HT-29 (cell line): Measurements from ENCODE around the gene LPIN3. TPM values are rescaled to one million over a fixed set of nuclear protein-coding genes. Genes with fewer than 3 reads are reported as not detected.
A peak's percentile ranks its signal among the peaks of the same experiment; 100 is the strongest.

Experiments used
- DNase-seq: peaks from one replicate; pipeline ENCODE4 v3.0.0-alpha.2; 2015; ENCODE audit warnings: low spot score
- total RNA-seq: library from RNA; depleted of rRNA; stranded (reverse); fragments of >200 nt; shearing (Covaris generic); gene quantifications from 2 replicates; pipeline ENCODE4 v1.2.3, GENCODE V29; 2014

The LPIN3 gene
- total RNA-seq, 1 experiment from 2014 or later: 11.2 TPM

GRCh38 chr20:41320976-41321375 is 19.6 kb upstream of the LPIN3 start:
- no peak for DNase-seq

- no peak for DNase-seq
Measured at GRCh38 chr20:41327178-41327577, 13.4 kb upstream of the LPIN3 start.

- no peak for DNase-seq
Measured at GRCh38 chr20:41329435-41330342, 10.9 kb upstream of the LPIN3 start.

GRCh38 chr20:41330343-41330720 is 10.3 kb upstream of the LPIN3 start:
- DNase-seq: no peak

- no peak for DNase-seq
Measured at GRCh38 chr20:41330941-41331340, 9.7 kb upstream of the LPIN3 start.

GRCh38 chr20:41331731-41332130 is 8.9 kb upstream of the LPIN3 start:
- no peak for DNase-seq

GRCh38 chr20:41334036-41334435 is 6.6 kb upstream of the LPIN3 start:
- no peak for DNase-seq

GRCh38 chr20:41334443-41335421 is 5.9 kb upstream of the LPIN3 start:
- no peak for DNase-seq

- no peak for DNase-seq
Measured at GRCh38 chr20:41335591-41335990, 5.0 kb upstream of the LPIN3 start.

GRCh38 chr20:41336711-41337492 is 3.7 kb upstream of the LPIN3 start:
- DNase-seq: no peak

GRCh38 chr20:41339957-41340326 is 679 bp upstream of the LPIN3 start:
- peak; percentile 99 for DNase-seq

- no peak for DNase-seq
Measured at GRCh38 chr20:41342474-41343464, 2.1 kb downstream of the LPIN3 start.

- DNase-seq: no peak
Measured at GRCh38 chr20:41344477-41344876, 3.9 kb downstream of the LPIN3 start.

- DNase-seq: no peak
Measured at GRCh38 chr20:41344938-41345728, 4.5 kb downstream of the LPIN3 start.

- DNase-seq: no peak
Measured at GRCh38 chr20:41345729-41346067, 5.1 kb downstream of the LPIN3 start.

GRCh38 chr20:41347523-41348429 is 7.2 kb downstream of the LPIN3 start:
- DNase-seq: no peak

- no peak for DNase-seq
Measured at GRCh38 chr20:41348430-41349172, 8.0 kb downstream of the LPIN3 start.

- no peak for DNase-seq
Measured at GRCh38 chr20:41349266-41349665, 8.6 kb downstream of the LPIN3 start.
